ENCODE data around the gene SLC22A15.

GRCh38 chr1:116110567-116111523 lies 134.5 kb downstream of the SLC22A15 start, which contains the start of gene MAB21L3:
- TF ChIP-seq CSDC2 (CRISPR knock-in tag; IDR thresholded peaks at IDR 0.05) (no peak), CREB5 (CRISPR knock-in tag; IDR thresholded peaks at IDR 0.05; ENCODE audit: low read depth) (no peak), ZNF70 (CRISPR knock-in tag; IDR thresholded peaks at IDR 0.05) (no peak), SNAI2 (CRISPR knock-in tag; IDR thresholded peaks at IDR 0.05) (no peak), PATZ1 (CRISPR knock-in tag; IDR thresholded peaks at IDR 0.05; ENCODE audit: borderline replicate concordance) (no peak), CSRNP3 (CRISPR knock-in tag; IDR thresholded peaks at IDR 0.05) (no peak), OSR1 (CRISPR knock-in tag; IDR thresholded peaks at IDR 0.05) (no peak)
